ENCODE data around the gene FCMR.

- TF ChIP-seq CTCF (IDR thresholded peaks at IDR 0.05; ENCODE audit: low read depth, low read length, missing input control) (no peak), GABPA (IDR thresholded peaks at IDR 0.05 in 1 of 2, conservative IDR thresholded peaks at IDR 0.05 in 1 of 2) (no peak), RAD21 (IDR thresholded peaks at IDR 0.05) (no peak)
- TF ChIP-seq, protein P1, sequence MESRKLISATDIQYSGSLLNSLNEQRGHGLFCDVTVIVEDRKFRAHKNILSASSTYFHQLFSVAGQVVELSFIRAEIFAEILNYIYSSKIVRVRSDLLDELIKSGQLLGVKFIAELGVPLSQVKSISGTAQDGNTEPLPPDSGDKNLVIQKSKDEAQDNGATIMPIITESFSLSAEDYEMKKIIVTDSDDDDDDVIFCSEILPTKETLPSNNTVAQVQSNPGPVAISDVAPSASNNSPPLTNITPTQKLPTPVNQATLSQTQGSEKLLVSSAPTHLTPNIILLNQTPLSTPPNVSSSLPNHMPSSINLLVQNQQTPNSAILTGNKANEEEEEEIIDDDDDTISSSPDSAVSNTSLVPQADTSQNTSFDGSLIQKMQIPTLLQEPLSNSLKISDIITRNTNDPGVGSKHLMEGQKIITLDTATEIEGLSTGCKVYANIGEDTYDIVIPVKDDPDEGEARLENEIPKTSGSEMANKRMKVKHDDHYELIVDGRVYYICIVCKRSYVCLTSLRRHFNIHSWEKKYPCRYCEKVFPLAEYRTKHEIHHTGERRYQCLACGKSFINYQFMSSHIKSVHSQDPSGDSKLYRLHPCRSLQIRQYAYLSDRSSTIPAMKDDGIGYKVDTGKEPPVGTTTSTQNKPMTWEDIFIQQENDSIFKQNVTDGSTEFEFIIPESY (IDR thresholded peaks at IDR 0.05) = no peak
- TF ChIP-seq, protein P2, sequence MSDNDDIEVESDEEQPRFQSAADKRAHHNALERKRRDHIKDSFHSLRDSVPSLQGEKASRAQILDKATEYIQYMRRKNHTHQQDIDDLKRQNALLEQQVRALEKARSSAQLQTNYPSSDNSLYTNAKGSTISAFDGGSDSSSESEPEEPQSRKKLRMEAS (IDR thresholded peaks at IDR 0.05) = no peak
Observed at GRCh38 chr1:206941766-206942418, 20.2 kb upstream of the FCMR start.

Measured in liver (tissue), 3 donors.